ENCODE measurements around the gene HOXD9.

DNA sequence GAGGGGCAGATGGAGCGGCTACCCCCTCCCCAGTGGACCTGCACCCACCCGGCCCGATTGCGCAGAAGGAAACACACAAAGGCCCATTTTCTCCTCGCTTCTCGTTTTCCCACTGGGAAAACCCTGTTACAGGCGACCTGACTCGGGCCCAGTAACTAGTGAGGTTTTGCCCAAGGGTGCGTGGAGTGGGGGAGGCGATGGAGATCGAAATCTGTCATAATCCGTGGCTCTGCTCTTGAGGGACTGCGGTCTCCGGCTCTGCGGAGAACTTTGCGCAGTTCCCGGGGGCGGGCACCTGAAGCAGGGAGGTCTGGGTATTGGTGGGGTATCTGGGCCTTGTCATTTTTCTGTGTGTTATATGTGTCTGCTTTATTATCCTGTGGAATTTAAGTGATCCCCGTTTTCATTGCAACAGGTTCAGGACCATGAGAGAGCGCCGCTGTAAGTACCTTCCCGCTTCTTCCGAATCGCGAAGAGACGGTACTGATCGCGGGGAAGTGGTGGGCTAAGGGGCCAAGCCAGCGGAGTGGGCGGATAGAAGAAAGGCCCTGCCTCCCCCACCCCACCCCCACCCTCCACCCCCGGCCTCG lies 24.8 kb downstream of the HOXD9 start:
- TF ChIP-seq POLR2AphosphoS5 (IDR thresholded peaks at IDR 0.05; ENCODE audit: low read depth, low read length) (no peak), TAF1 (IDR thresholded peaks at IDR 0.05; ENCODE audit: borderline replicate concordance, insufficient read depth, low read length) (no peak), FOXP2 (optimal IDR thresholded peaks at IDR 0.05; ENCODE audit: borderline replicate concordance, extremely low read depth, extremely low read length, insufficient read depth) (no peak)
- TF ChIP-seq, protein P1, sequence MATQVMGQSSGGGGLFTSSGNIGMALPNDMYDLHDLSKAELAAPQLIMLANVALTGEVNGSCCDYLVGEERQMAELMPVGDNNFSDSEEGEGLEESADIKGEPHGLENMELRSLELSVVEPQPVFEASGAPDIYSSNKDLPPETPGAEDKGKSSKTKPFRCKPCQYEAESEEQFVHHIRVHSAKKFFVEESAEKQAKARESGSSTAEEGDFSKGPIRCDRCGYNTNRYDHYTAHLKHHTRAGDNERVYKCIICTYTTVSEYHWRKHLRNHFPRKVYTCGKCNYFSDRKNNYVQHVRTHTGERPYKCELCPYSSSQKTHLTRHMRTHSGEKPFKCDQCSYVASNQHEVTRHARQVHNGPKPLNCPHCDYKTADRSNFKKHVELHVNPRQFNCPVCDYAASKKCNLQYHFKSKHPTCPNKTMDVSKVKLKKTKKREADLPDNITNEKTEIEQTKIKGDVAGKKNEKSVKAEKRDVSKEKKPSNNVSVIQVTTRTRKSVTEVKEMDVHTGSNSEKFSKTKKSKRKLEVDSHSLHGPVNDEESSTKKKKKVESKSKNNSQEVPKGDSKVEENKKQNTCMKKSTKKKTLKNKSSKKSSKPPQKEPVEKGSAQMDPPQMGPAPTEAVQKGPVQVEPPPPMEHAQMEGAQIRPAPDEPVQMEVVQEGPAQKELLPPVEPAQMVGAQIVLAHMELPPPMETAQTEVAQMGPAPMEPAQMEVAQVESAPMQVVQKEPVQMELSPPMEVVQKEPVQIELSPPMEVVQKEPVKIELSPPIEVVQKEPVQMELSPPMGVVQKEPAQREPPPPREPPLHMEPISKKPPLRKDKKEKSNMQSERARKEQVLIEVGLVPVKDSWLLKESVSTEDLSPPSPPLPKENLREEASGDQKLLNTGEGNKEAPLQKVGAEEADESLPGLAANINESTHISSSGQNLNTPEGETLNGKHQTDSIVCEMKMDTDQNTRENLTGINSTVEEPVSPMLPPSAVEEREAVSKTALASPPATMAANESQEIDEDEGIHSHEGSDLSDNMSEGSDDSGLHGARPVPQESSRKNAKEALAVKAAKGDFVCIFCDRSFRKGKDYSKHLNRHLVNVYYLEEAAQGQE (IDR thresholded peaks at IDR 0.05; ENCODE audit: insufficient read depth in 1 of 2, low read depth in 2 of 2, low read length in 2 of 2), result no peak

All from PFSK-1 (cell line).